Smooth muscle cell (in vitro differentiated cells): ENCODE results near the gene RB1. TPM values are rescaled to one million over a fixed set of nuclear protein-coding genes. Genes with fewer than 3 reads are reported as not detected.
A peak's percentile ranks its signal among the peaks of the same experiment; 100 is the strongest.

Experiments used
- DNase-seq: peaks from one replicate; lab custom pipeline; 2025; ENCODE audit not compliant: unreplicated experiment; lab: John Stamatoyannopoulos, UW
- H2AFZ ChIP-seq: fragments of 200-600 bp; sonication (generic); 2 replicates; pipeline ENCODE4 v1.6.0; 2016; ENCODE audit warnings: antibody characterized with exemption, low read depth, mild to moderate bottlenecking
- H3F3A ChIP-seq: fragments of 200-600 bp; sonication (generic); 2 replicates; pipeline ENCODE4 v1.6.0; 2017; ENCODE audit warnings: antibody characterized with exemption, low read depth
- H3K27ac ChIP-seq: fragments of 200-600 bp; sonication (generic); 2 replicates; pipeline ENCODE4 v1.5.1; 2016; ENCODE audit warnings: low read depth, mild to moderate bottlenecking
- H3K27me3 ChIP-seq: fragments of 200-600 bp; sonication (generic); 2 replicates; pipeline ENCODE4 v1.6.1; 2016; ENCODE audit warnings: low read depth, mild to moderate bottlenecking
- H3K36me3 ChIP-seq: fragments of 200-600 bp; sonication (generic); 2 replicates; pipeline ENCODE4 v1.5.1; 2016; ENCODE audit warnings: low read depth
- H3K4me1 ChIP-seq: fragments of 200-600 bp; sonication (generic); 2 replicates; pipeline ENCODE4 v1.5.1; 2016; ENCODE audit warnings: low read depth
- H3K4me2 ChIP-seq: fragments of 200-600 bp; sonication (generic); 2 replicates; pipeline ENCODE4 v1.6.0; 2016; ENCODE audit warnings: mild to moderate bottlenecking
- H3K4me3 ChIP-seq: fragments of 200-600 bp; sonication (generic); 2 replicates; pipeline ENCODE4 v1.5.1; 2016; ENCODE audit warnings: mild to moderate bottlenecking
- H3K79me2 ChIP-seq: fragments of 200-600 bp; sonication (generic); 2 replicates; pipeline ENCODE4 v1.6.0; 2016; ENCODE audit warnings: low read depth, mild to moderate bottlenecking
- H3K9ac ChIP-seq: fragments of 200-600 bp; sonication (generic); 2 replicates; pipeline ENCODE4 v1.6.0; 2016; ENCODE audit warnings: low read depth
- H3K9me3 ChIP-seq: fragments of 200-600 bp; sonication (generic); replicated peaks from 2 replicates; pipeline ENCODE4 v1.5.1; 2016; ENCODE audit warnings: low read depth
- H4K20me1 ChIP-seq: fragments of 200-600 bp; sonication (generic); 2 replicates; pipeline ENCODE4 v1.6.0; 2016; ENCODE audit warnings: low read depth
- CTCF ChIP-seq: fragments of 200-600 bp; sonication (generic); IDR thresholded peaks from 2 replicates; pipeline ENCODE4 v1.5.1; 2017; ENCODE audit warnings: borderline replicate concordance, mild to moderate bottlenecking, antibody characterized with exemption; ENCODE audit not compliant: insufficient read depth, poor library complexity, severe bottlenecking
- WGBS: methylation state at CpG from one replicate; pipeline ENCODE4 v1.1.7; 2016; ENCODE audit warnings: low lambda C conversion rate; 5-methylcytosine and 5-hydroxymethylcytosine counted together
- polyA plus RNA-seq: library from polyadenylated mRNA; unstranded; fragments of >200 nt; fragmentation: Nextera tagmentation; extraction: Ambion mirVana; gene quantifications from 2 replicates; pipeline ENCODE4 v1.2.1, GENCODE V29; 2016
- total RNA-seq: library from RNA; depleted of rRNA; stranded (reverse); fragments of >200 nt; gene quantifications from 2 replicates; pipeline ENCODE4 v1.2.3, GENCODE V29; 2014

The RB1 gene
- total RNA-seq (38.1 and 40.2 TPM in 2 replicates), polyA plus RNA-seq (12.5 and 15.1 TPM in 2 replicates)

GRCh38 chr13:48303359-48304142, at the start of gene RB1:
RB1 (plus strand) TSS chr13:48303751; CDS start chr13:48303913, 162 bp downstream.
- peaks cover 13% of the 10 kb centered on the region for H4K20me1 ChIP-seq
- no peaks in the 10 kb centered on the region for H3F3A ChIP-seq
- peak within 1 kb of the TSS; percentile 100 for H3K4me3 ChIP-seq
- no peak for TF ChIP-seq CTCF
- peaks cover 35% of the 10 kb centered on the region for H3K79me2 ChIP-seq
- no peaks in the 10 kb centered on the region for H3K27me3 ChIP-seq
- peak within 1 kb of the TSS; percentile 96 for H3K9ac ChIP-seq
- under 1% methylated on average over 48 of the region's 96 CpGs for WGBS
- H3K4me1 ChIP-seq: peaks cover 9% of the 10 kb centered on the region
- no peaks in the 10 kb centered on the region for H3K9me3 ChIP-seq
- peak within 1 kb of the TSS; percentile 100 for H2AFZ ChIP-seq
- H3K4me2 ChIP-seq: peak within 1 kb of the TSS; percentile 100
- no peaks in the 10 kb centered on the region for H3K36me3 ChIP-seq
- DNase-seq: peak; percentile 64
- peak within 1 kb of the TSS; percentile 97 for H3K27ac ChIP-seq

GRCh38 chr13:48253849-48254248, 49.7 kb upstream of the RB1 start:
- Histone ChIP-seq H3K4me3 (no peak overlapping the region), H3F3A (no peaks in the 10 kb centered on the region), H3K36me3 (peaks cover 25% of the 10 kb centered on the region), H3K9me3 (no peaks in the 10 kb centered on the region), H4K20me1 (peaks cover 75% of the 10 kb centered on the region), H3K27me3 (no peaks in the 10 kb centered on the region), H3K4me1 (no peaks in the 10 kb centered on the region), H3K4me2 (no peak overlapping the region), H3K9ac (no peak overlapping the region), H3K79me2 (peaks cover 51% of the 10 kb centered on the region), H2AFZ (no peak overlapping the region), H3K27ac (no peak overlapping the region)
- WGBS: 75% methylated on average over 2 of the region's 2 CpGs
- no peak for TF ChIP-seq CTCF
- no peak for DNase-seq

DNA sequence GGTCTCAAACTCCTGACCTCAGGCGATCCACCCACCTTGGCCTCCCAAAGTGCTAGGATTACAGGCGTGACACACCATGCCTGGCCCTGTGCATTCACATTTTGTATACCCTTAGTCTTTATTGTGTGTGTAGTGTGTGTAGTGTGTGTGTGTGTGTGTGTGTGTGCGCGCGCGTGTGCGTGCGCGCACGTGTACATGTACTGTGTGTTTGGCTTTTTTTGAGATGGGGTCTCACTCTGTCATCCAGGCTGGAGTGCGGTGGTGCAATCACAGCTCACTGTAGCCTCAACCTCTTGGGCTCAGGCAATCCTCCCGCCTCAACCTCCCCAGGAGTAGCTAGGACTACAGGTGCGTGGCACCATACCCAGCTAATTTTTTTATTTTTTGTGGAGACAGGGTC, 48.5 kb upstream of the RB1 start:
- H3K36me3 ChIP-seq: peaks cover 26% of the 10 kb centered on the region
- DNase-seq: no peak
- H3K27ac ChIP-seq: no peak overlapping the region
- WGBS: 94% methylated on average over 13 of the region's 13 CpGs
- no peaks in the 10 kb centered on the region for H3K9me3 ChIP-seq
- H4K20me1 ChIP-seq: peaks cover 74% of the 10 kb centered on the region
- no peak overlapping the region for H3K4me2 ChIP-seq
- peaks cover 39% of the 10 kb centered on the region for H3K79me2 ChIP-seq
- no peaks in the 10 kb centered on the region for H3F3A ChIP-seq
- H3K27me3 ChIP-seq: no peaks in the 10 kb centered on the region
- no peak for TF ChIP-seq CTCF
- no peaks in the 10 kb centered on the region for H3K4me1 ChIP-seq
- no peak overlapping the region for H3K4me3 ChIP-seq
- H2AFZ ChIP-seq: no peak overlapping the region
- no peak overlapping the region for H3K9ac ChIP-seq
